Subcutaneous adipose tissue (tissue), 4 donors: ENCODE measurements around the gene HOXC5. TPM values are rescaled to one million over a fixed set of nuclear protein-coding genes. Genes with fewer than 3 reads are reported as not detected.

Experiments used
- total RNA-seq, 4 donors: library from RNA; depleted of rRNA; stranded (reverse); fragments of >200 nt; gene quantifications; one replicate each; pipeline ENCODE4 v1.1.0, GENCODE V29; 2016
- TF ChIP-seq, protein P1 (sequence below): fragments of 450-650 bp; IDR thresholded peaks from one replicate; pipeline ENCODE4 v1.5.1; 2016; ENCODE audit warnings: low read depth, mild to moderate bottlenecking, control low read depth, antibody characterized with exemption, moderate library complexity

HOXC5 gene
- total RNA-seq, 4 donors from 2014 or later, result 0.66 to 2.6 (median 0.85) TPM; not detected in 1

- TF ChIP-seq, protein P1, sequence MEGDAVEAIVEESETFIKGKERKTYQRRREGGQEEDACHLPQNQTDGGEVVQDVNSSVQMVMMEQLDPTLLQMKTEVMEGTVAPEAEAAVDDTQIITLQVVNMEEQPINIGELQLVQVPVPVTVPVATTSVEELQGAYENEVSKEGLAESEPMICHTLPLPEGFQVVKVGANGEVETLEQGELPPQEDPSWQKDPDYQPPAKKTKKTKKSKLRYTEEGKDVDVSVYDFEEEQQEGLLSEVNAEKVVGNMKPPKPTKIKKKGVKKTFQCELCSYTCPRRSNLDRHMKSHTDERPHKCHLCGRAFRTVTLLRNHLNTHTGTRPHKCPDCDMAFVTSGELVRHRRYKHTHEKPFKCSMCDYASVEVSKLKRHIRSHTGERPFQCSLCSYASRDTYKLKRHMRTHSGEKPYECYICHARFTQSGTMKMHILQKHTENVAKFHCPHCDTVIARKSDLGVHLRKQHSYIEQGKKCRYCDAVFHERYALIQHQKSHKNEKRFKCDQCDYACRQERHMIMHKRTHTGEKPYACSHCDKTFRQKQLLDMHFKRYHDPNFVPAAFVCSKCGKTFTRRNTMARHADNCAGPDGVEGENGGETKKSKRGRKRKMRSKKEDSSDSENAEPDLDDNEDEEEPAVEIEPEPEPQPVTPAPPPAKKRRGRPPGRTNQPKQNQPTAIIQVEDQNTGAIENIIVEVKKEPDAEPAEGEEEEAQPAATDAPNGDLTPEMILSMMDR, result no peak
Measured at GRCh38 chr12:53992377-53992889, 40.4 kb upstream of the HOXC5 start.

GRCh38 chr12:53993162-53994008 lies 39.5 kb upstream of the HOXC5 start:
- TF ChIP-seq, protein P1, result no peak

DNA sequence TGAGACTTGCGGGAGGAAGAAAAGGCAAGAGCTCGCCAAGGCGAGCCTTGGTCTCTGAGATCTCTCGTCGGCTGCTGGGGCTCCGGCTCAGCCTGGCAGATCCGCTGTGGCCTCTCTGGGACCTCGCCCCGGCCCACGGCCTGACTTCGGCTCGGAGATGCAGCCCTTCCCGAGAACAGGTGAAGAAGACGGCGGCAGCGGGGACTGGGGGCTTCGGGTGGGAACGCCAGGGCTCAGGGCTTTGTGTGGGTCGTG lies 38.9 kb upstream of the HOXC5 start:
- TF ChIP-seq, protein P1, result no peak

DNA sequence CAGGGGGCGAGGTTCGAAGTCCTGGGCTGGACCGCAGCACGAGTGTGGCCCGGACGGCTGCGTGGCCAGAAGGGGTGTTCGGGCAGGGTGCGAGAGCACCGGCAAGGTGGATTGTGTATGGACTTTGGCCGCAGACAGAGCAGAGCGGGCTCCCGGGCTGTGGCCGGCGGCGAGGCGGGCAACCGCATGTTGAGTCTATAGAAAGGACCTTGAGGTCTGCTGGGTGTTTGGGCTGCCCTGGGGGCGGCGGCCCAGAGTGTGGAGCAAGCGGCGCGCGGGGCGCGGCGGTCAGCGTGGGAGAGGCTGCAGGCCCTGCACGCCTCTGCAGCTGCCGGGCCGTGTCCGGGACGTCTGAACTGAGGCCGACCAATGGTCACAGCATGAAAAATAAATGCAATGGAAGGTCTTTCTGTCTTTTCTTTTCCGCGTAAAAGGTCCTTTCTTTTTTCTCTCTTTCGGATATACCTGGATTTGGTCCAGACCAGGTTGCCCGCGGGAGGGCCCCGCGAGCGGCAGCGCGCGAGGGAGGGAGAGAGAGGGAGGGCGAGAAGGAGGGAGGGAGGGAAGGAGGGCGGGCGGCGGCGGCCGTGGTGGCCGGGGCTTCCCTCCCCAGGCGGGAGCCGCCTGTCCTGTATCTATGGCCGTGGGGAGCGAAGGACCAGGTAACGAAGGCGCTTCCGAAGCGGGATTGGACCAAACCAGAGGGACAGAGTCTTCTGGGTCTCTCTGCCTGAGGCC lies 38.4 kb upstream of the HOXC5 start:
- TF ChIP-seq, protein P1, result no peak

- TF ChIP-seq, protein P1, result no peak
Measured at GRCh38 chr12:53995002-53995377, 37.9 kb upstream of the HOXC5 start.

- TF ChIP-seq, protein P1, result no peak
Measured at GRCh38 chr12:53995378-53996239, 37.2 kb upstream of the HOXC5 start.
